ENCODE results near the gene CYGB. TPM values are rescaled to one million over a fixed set of nuclear protein-coding genes. Genes with fewer than 3 reads are reported as not detected.

The CYGB gene
- total and polyA plus RNA-seq, 9 of the 15 experiments (the other 6 are each of a cell fraction or from before 2014, with no cell fraction given): 0.08 to 0.95 (median 0.18) TPM; not detected in 5

DNA sequence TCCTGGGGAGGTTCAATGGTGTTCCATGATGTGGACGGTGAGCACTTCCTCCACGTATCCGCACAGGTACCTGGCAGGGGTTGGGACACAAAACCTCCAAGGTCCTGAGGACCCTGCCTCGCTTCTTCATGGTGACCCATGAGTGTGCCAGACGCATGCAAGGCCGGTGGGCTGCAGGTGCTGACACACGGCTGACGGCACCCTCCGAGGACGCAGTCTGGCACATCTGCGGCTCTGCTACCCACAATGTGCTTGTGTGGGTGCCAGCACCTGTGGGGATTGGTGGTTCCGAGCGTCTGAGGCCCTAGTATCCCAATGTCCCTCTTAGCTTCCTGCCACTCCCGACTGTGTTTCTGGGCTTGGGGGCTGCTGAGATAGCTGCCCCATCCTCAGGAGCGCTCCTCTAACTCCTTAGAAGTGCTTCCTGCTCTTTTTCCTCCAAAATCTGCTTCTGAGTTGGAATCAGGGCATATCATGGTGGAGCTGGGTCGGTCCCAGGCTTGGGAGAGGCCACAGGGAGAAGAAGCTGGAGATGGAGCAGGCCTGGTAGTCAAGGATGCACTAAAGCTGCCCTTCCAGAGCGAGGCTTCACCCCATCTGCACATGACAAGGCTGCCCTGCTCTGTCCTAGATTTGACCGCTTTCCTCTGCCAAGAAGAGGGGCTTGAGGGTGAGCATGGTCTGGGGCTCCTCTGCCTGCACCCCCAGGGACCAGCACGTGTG is 1.6 kb downstream of the CYGB start:
- H3K27ac ChIP-seq (ENCODE audit: extremely low read depth, low read depth, low read length): no peak overlapping the region
- 58% methylated on average over 19 of the region's 19 CpGs for WGBS (ENCODE audit: insufficient coverage, low coverage, missing lambda C conversion rate)
- intact Hi-C loops (cut with micrococcal nuclease): no loop called here
- ATAC-seq (no peak), DNase-seq (ENCODE audit: extremely low read depth in 1 of 4, low spot score in 3 of 4) (no peak), FAIRE-seq (no peak)
- H3K4me2 ChIP-seq (ENCODE audit: insufficient read depth, low read length): no peak overlapping the region
- H3K4me1 ChIP-seq (replicated peaks in 1 of 2; ENCODE audit: control insufficient read depth in 2 of 2, insufficient read depth in 2 of 2, low read length in 2 of 2): peaks cover 10 to 50% of the 10 kb centered on the region in 2 experiments; a peak in 4 of 5 replicates
- no peak overlapping the region for H2AFZ ChIP-seq (ENCODE audit: low read depth, low read length)
- no peaks in the 10 kb centered on the region for H4K20me1 ChIP-seq (replicated peaks; ENCODE audit: control insufficient read depth, insufficient read depth, low read length)
- TF ChIP-seq SMAD4 (CRISPR knock-in tag; conservative IDR thresholded peaks at IDR 0.05) (no peak), TARDBP (IDR thresholded peaks at IDR 0.05) (no peak), SIN3B (IDR thresholded peaks at IDR 0.05; ENCODE audit: low read depth) (no peak), ZNF644 (tag; IDR thresholded peaks at IDR 0.05; ENCODE audit: low read depth) (no peak), HOXB6 (CRISPR knock-in tag; IDR thresholded peaks at IDR 0.05; ENCODE audit: borderline replicate concordance) (no peak), RBBP5 (IDR thresholded peaks at IDR 0.05; ENCODE audit: borderline replicate concordance, insufficient read depth, low read length, poor library complexity, severe bottlenecking) (no peak), CAMTA2 (CRISPR knock-in tag; conservative IDR thresholded peaks at IDR 0.05) (no peak), MCM3 (IDR thresholded peaks at IDR 0.05) (no peak), ZNF79 (CRISPR knock-in tag; IDR thresholded peaks at IDR 0.05; ENCODE audit: low read depth) (no peak), HNRNPL (IDR thresholded peaks at IDR 0.05; ENCODE audit: low read depth, low read length) (no peak), ZNF282 (CRISPR knock-in tag; IDR thresholded peaks at IDR 0.05) (no peak)
- TF ChIP-seq, protein P1, sequence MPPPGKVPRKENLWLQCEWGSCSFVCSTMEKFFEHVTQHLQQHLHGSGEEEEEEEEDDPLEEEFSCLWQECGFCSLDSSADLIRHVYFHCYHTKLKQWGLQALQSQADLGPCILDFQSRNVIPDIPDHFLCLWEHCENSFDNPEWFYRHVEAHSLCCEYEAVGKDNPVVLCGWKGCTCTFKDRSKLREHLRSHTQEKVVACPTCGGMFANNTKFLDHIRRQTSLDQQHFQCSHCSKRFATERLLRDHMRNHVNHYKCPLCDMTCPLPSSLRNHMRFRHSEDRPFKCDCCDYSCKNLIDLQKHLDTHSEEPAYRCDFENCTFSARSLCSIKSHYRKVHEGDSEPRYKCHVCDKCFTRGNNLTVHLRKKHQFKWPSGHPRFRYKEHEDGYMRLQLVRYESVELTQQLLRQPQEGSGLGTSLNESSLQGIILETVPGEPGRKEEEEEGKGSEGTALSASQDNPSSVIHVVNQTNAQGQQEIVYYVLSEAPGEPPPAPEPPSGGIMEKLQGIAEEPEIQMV (tag; conservative IDR thresholded peaks at IDR 0.05; ENCODE audit: low read depth): no peak
- H3K4me3 ChIP-seq: no peak overlapping the region
- ChIA-PET CTCF (ENCODE audit: low intra/inter-chr PET ratio) (no interaction called here), POLR2A (interaction anchor here (0.7 to 1.4 kb wide), 4 partner anchors 13 to 199 kb away, joined by 3 to 5 read pairs (median 3); no protein-coding TSS in a partner anchor)
- in situ Hi-C loops (cut with MboI): no loop called here
- BruUV-seq (replicated peaks): no TSS peak
- H3K36me3 ChIP-seq (ENCODE audit: control insufficient read depth, insufficient read depth, low read length): no peaks in the 10 kb centered on the region
- H3K9ac ChIP-seq (ENCODE audit: insufficient read depth in 1 of 2, low read depth in 2 of 2, low read length in 2 of 2): peak overlapping the region in 1 of 2 experiments; percentile 48; a peak in 2 of 4 replicates
- no peaks in the 10 kb centered on the region for H3K9me1 ChIP-seq (ENCODE audit: control insufficient read depth, insufficient read depth, low read length)
- H3K9me3 ChIP-seq (replicated peaks; ENCODE audit: control insufficient read depth, insufficient read depth, low read depth, low read length): no peaks in the 10 kb centered on the region
- no peaks in the 10 kb centered on the region for H3K27me3 ChIP-seq (ENCODE audit: control insufficient read depth in 2 of 2, insufficient read depth in 2 of 2, low read length in 2 of 2)
- no peaks in the 10 kb centered on the region for H3K79me2 ChIP-seq (ENCODE audit: control insufficient read depth, insufficient read depth, low read length)

All from K562 (cell line).